Calu3 (cell line): ENCODE data around the gene MAP2K1. TPM values are rescaled to one million over a fixed set of nuclear protein-coding genes. Genes with fewer than 3 reads are reported as not detected.

ENCODE experiments used
- BruUV-seq: library from RNA; stranded (reverse); fragments of 400-500 nt; replicated peaks from 2 replicates; lab custom pipeline; 2021; lab: Mats Ljungman, UMichigan
- CTCF ChIA-PET: fragments of 300-600 bp; sonication (Branson Sonifier 250); formaldehyde crosslinking; loops from one replicate; lab custom pipeline; 2022; ENCODE audit warnings: antibody characterized with exemption; lab: Charles Lee
- DNase-seq: peaks from one replicate; pipeline ENCODE4 v3.0.0; 2022
- H3K27ac Mint-ChIP-seq: one replicate; pipeline ENCODE4 v1.8.0; 2022; ENCODE audit warnings: mixed read lengths; ENCODE audit not compliant: unreplicated experiment
- H3K27me3 Mint-ChIP-seq: one replicate; pipeline ENCODE4 v1.8.0; 2022; ENCODE audit warnings: mixed read lengths; ENCODE audit not compliant: unreplicated experiment
- H3K36me3 Mint-ChIP-seq: one replicate; pipeline ENCODE4 v1.8.0; 2022; ENCODE audit warnings: mild to moderate bottlenecking, moderate library complexity, mixed read lengths; ENCODE audit not compliant: insufficient read depth, unreplicated experiment
- H3K4me1 Mint-ChIP-seq: one replicate; pipeline ENCODE4 v1.8.0; 2022; ENCODE audit warnings: mild to moderate bottlenecking, low read depth, mixed read lengths; ENCODE audit not compliant: unreplicated experiment
- H3K4me3 Mint-ChIP-seq: one replicate; pipeline ENCODE4 v1.8.0; 2022; ENCODE audit warnings: mild to moderate bottlenecking, low read depth, moderate library complexity, mixed read lengths; ENCODE audit not compliant: unreplicated experiment
- H3K9me3 Mint-ChIP-seq: one replicate; pipeline ENCODE4 v1.8.0; 2022; ENCODE audit warnings: low read depth, mixed read lengths; ENCODE audit not compliant: unreplicated experiment
- intact Hi-C: fragments of 100-400 bp; cut with micrococcal nuclease; formaldehyde crosslinking; loops from one replicate; pipeline ENCODE4 v1.10.0; 2022; ENCODE audit not compliant: unreplicated experiment
- total RNA-seq: library from RNA; stranded (reverse); gene quantifications from 2 replicates; pipeline ENCODE4 v1.2.3, GENCODE V29; 2022
- TF ChIP-seq, protein P1 (sequence below): fragments of 200-600 bp; IDR thresholded peaks from one replicate; pipeline ENCODE4 v1.8.0; 2022; ENCODE audit warnings: antibody characterized with exemption; ENCODE audit not compliant: unreplicated experiment

The MAP2K1 gene
- total RNA-seq, 1 experiment from 2014 or later, result 67.6 TPM

DNA sequence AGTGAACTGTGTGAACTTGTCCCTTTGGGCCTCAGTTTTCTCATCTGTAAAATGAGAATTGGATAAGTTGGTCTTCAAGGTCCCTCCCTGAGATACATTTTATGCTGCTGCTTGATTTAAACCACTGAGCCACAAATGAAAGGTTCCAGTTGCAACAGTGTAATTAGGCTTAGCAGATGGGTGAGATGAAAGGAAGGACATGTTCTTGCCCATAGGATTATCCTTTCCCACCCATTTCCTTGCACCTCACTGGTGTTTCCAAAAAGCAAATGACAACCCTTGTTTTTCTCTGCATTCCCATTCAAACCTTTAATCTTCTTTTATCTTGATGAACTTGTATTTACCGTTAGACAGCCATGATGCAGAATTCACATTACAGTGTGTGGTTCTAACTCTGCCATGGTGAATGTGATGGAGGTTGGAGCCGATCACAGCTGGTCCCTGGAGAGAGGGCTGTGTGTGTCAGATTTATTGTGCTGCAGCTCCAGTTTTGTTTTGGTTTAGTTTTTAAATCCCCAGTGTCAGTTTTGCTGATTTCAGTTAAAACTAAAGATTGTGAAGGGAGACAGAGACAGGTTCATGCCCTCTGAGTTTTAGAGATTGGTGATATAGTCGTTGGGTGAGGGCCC is 44.0 kb downstream of the MAP2K1 start:
- Mint-ChIP-seq H3K36me3 (no peaks in the 10 kb centered on the region), H3K27me3 (no peaks in the 10 kb centered on the region), H3K9me3 (no peaks in the 10 kb centered on the region), H3K27ac (no peak overlapping the region), H3K4me1 (no peaks in the 10 kb centered on the region), H3K4me3 (no peak overlapping the region)
- no TSS peak for BruUV-seq
- DNase-seq, result no peak
- intact Hi-C loops, result no loop called here
- CTCF ChIA-PET, result no interaction called here
- TF ChIP-seq, protein P1, sequence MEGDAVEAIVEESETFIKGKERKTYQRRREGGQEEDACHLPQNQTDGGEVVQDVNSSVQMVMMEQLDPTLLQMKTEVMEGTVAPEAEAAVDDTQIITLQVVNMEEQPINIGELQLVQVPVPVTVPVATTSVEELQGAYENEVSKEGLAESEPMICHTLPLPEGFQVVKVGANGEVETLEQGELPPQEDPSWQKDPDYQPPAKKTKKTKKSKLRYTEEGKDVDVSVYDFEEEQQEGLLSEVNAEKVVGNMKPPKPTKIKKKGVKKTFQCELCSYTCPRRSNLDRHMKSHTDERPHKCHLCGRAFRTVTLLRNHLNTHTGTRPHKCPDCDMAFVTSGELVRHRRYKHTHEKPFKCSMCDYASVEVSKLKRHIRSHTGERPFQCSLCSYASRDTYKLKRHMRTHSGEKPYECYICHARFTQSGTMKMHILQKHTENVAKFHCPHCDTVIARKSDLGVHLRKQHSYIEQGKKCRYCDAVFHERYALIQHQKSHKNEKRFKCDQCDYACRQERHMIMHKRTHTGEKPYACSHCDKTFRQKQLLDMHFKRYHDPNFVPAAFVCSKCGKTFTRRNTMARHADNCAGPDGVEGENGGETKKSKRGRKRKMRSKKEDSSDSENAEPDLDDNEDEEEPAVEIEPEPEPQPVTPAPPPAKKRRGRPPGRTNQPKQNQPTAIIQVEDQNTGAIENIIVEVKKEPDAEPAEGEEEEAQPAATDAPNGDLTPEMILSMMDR, result no peak

DNA sequence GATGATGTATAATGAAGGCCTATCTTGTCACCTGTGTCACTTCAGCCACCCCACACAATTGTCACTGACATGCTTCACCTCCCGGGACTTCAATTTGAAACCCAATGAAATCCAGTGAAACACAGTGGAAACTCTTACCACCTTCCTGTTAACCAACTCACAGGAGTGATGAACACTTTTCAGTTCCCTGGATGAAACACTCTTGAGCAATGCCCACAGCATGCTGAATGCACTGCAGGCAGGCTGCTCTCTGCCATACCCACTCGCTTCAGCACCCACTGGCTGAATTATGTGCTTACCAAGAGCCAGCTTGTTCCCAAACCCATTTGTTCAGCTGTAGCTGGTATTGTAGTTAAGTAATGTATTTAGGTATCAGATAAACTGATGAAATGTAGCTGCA is 47.0 kb downstream of the MAP2K1 start:
- TF ChIP-seq, protein P1, result no peak
- Mint-ChIP-seq H3K27me3 (no peaks in the 10 kb centered on the region), H3K27ac (no peak overlapping the region), H3K9me3 (no peaks in the 10 kb centered on the region), H3K4me1 (no peaks in the 10 kb centered on the region), H3K4me3 (no peak overlapping the region), H3K36me3 (peaks cover 8% of the 10 kb centered on the region)
- CTCF ChIA-PET, result no interaction called here
- BruUV-seq, result no TSS peak
- no peak for DNase-seq
- intact Hi-C loops, result no loop called here

DNA sequence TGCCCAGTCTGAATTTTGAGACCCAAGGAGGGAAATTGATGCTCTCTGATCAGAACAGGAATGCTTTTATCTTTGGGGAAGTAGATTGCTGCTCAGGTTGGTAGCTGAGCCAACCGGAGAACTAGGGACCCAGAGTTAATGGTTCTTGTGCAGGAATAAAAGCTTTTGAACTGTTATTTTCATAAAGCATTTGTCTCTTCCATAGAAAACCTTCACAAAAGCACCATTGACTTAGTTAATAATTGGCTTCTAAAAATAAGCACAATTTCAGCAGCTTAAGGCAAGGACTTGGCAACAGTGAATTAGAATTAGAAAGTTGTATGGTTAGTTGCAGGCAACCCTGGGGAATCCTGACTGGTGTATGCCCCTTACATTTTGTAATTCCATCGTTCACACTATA is 53.8 kb downstream of the MAP2K1 start:
- Mint-ChIP-seq H3K4me1 (no peaks in the 10 kb centered on the region), H3K9me3 (peaks cover under 1% of the 10 kb centered on the region), H3K36me3 (peaks cover 25% of the 10 kb centered on the region), H3K27ac (no peak overlapping the region), H3K4me3 (no peak overlapping the region), H3K27me3 (no peaks in the 10 kb centered on the region)
- BruUV-seq, result no TSS peak
- intact Hi-C loops, result no loop called here
- CTCF ChIA-PET, result no interaction called here
- TF ChIP-seq, protein P1, result no peak
- no peak for DNase-seq

DNA sequence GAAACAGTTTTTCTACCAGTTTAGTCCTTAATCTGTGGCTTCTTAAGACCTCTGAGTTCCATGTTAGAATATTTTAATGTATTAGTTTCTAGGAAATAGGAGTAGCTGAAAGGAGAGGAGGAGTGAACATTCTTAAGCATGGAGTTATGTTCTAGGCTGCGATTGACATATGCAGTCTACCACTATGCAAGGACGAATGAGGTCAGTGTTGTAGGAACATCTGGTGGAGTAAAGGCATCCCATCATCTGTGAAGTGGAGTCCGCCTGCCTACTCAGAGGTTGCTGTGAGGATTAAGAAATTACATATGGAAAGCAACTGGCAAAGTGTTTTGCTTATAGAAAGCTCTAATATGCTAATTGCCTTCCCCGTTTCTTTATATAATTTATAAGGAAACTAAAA is 65.7 kb downstream of the MAP2K1 start:
- H3K36me3 Mint-ChIP-seq, result peaks cover 10% of the 10 kb centered on the region
- H3K4me1 Mint-ChIP-seq, result peaks cover 11% of the 10 kb centered on the region
- H3K9me3 Mint-ChIP-seq, result no peaks in the 10 kb centered on the region
- no peaks in the 10 kb centered on the region for H3K27me3 Mint-ChIP-seq
- no peak overlapping the region for H3K27ac Mint-ChIP-seq
- CTCF ChIA-PET, result no interaction called here
- DNase-seq, result no peak
- TF ChIP-seq, protein P1, result no peak
- no peak overlapping the region for H3K4me3 Mint-ChIP-seq
- intact Hi-C loops, result no loop called here
- BruUV-seq, result no TSS peak
